Measurements from ENCODE around the gene FOXO6. TPM values are rescaled to one million over a fixed set of nuclear protein-coding genes. Genes with fewer than 3 reads are reported as not detected.

Gene FOXO6
- total and polyA plus RNA-seq, 2 experiments from 2014 or later: 0.68 to 4.2 TPM

DNA sequence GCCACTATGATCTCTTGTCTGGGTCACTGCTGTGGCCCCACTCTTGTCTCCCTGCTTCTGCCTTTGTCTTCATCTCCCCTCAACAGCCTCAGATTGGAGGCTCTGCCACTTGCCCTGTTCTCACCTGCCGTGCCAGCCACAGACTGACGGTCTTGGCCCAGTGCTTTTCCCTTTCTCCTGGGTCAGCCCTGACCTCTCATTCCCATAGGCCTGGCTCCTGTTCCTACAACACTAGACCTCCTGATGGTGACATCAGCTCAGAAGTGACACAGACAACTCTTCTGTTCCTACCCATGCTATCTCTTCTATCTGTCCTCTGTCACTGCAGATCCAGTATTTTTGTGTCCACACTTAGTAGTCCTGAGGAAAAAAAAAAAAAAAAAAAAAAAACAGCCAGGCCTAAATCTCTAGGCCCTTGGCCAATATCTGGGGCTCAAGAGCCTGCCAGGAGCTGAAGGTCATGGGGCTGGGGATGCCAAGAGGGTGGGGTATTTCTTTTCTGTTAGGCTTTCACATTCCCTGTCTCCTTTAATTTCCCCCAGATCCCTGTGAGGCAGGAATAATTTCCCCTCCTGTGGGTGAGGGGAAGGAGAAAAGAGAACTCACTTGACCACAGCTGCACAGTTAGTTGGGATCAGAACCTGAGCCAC lies 42.0 kb upstream of the FOXO6 start:
- H3K4me1 ChIP-seq (ENCODE audit: insufficient read depth): peaks cover 18% of the 10 kb centered on the region
- no peak overlapping the region for H3K27ac Mint-ChIP-seq

More for the DNA sequence above, 42.0 kb upstream of the FOXO6 start:
- Histone ChIP-seq H3F3A (replicated peaks; ENCODE audit: low read depth) (no peaks in the 10 kb centered on the region), H3K79me2 (replicated peaks; ENCODE audit: insufficient read depth) (no peaks in the 10 kb centered on the region), H2AFZ (no peak overlapping the region), H3K4me2 (no peak overlapping the region), H3K27ac (ENCODE audit: low read depth) (no peak overlapping the region), H4K20me1 (replicated peaks; ENCODE audit: insufficient read depth) (no peaks in the 10 kb centered on the region), H3K9me2 (ENCODE audit: insufficient read depth) (0 out of 2 replicates have a peak, but pooled peaks cover 3% of the 10 kb centered on the region), H3K27me3 (ENCODE audit: insufficient read depth) (no peaks in the 10 kb centered on the region), H3K36me3 (ENCODE audit: insufficient read depth) (no peaks in the 10 kb centered on the region), H3K4me3 (no peak overlapping the region)
- Mint-ChIP-seq H3K9me3 (no peaks in the 10 kb centered on the region), H3K36me3 (ENCODE audit: low read depth) (no peaks in the 10 kb centered on the region), H3K4me3 (no peak overlapping the region), H3K27me3 (ENCODE audit: insufficient read depth, low read depth, poor library complexity) (peaks cover 2% of the 10 kb centered on the region), H3K4me1 (peaks cover 29% of the 10 kb centered on the region)
- ATAC-seq (no peak), DNase-seq (ENCODE audit: low spot score) (no peak)
- TF ChIP-seq, protein P1, sequence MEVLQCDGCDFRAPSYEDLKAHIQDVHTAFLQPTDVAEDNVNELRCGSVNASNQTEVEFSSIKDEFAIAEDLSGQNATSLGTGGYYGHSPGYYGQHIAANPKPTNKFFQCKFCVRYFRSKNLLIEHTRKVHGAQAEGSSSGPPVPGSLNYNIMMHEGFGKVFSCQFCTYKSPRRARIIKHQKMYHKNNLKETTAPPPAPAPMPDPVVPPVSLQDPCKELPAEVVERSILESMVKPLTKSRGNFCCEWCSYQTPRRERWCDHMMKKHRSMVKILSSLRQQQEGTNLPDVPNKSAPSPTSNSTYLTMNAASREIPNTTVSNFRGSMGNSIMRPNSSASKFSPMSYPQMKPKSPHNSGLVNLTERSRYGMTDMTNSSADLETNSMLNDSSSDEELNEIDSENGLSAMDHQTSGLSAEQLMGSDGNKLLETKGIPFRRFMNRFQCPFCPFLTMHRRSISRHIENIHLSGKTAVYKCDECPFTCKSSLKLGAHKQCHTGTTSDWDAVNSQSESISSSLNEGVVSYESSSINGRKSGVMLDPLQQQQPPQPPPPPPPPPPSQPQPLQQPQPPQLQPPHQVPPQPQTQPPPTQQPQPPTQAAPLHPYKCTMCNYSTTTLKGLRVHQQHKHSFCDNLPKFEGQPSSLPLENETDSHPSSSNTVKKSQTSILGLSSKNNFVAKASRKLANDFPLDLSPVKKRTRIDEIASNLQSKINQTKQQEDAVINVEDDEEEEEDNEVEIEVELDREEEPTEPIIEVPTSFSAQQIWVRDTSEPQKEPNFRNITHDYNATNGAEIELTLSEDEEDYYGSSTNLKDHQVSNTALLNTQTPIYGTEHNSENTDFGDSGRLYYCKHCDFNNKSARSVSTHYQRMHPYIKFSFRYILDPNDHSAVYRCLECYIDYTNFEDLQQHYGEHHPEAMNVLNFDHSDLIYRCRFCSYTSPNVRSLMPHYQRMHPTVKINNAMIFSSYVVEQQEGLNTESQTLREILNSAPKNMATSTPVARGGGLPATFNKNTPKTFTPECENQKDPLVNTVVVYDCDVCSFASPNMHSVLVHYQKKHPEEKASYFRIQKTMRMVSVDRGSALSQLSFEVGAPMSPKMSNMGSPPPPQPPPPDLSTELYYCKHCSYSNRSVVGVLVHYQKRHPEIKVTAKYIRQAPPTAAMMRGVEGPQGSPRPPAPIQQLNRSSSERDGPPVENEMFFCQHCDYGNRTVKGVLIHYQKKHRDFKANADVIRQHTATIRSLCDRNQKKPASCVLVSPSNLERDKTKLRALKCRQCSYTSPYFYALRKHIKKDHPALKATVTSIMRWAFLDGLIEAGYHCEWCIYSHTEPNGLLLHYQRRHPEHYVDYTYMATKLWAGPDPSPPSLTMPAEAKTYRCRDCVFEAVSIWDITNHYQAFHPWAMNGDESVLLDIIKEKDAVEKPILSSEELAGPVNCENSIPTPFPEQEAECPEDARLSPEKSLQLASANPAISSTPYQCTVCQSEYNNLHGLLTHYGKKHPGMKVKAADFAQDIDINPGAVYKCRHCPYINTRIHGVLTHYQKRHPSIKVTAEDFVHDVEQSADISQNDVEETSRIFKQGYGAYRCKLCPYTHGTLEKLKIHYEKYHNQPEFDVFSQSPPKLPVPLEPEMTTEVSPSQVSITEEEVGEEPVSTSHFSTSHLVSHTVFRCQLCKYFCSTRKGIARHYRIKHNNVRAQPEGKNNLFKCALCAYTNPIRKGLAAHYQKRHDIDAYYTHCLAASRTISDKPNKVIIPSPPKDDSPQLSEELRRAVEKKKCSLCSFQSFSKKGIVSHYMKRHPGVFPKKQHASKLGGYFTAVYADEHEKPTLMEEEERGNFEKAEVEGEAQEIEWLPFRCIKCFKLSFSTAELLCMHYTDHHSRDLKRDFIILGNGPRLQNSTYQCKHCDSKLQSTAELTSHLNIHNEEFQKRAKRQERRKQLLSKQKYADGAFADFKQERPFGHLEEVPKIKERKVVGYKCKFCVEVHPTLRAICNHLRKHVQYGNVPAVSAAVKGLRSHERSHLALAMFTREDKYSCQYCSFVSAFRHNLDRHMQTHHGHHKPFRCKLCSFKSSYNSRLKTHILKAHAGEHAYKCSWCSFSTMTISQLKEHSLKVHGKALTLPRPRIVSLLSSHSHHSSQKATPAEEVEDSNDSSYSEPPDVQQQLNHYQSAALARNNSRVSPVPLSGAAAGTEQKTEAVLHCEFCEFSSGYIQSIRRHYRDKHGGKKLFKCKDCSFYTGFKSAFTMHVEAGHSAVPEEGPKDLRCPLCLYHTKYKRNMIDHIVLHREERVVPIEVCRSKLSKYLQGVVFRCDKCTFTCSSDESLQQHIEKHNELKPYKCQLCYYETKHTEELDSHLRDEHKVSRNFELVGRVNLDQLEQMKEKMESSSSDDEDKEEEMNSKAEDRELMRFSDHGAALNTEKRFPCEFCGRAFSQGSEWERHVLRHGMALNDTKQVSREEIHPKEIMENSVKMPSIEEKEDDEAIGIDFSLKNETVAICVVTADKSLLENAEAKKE (CRISPR knock-in tag; IDR thresholded peaks at IDR 0.05): no peak
- TF ChIP-seq, protein P2, sequence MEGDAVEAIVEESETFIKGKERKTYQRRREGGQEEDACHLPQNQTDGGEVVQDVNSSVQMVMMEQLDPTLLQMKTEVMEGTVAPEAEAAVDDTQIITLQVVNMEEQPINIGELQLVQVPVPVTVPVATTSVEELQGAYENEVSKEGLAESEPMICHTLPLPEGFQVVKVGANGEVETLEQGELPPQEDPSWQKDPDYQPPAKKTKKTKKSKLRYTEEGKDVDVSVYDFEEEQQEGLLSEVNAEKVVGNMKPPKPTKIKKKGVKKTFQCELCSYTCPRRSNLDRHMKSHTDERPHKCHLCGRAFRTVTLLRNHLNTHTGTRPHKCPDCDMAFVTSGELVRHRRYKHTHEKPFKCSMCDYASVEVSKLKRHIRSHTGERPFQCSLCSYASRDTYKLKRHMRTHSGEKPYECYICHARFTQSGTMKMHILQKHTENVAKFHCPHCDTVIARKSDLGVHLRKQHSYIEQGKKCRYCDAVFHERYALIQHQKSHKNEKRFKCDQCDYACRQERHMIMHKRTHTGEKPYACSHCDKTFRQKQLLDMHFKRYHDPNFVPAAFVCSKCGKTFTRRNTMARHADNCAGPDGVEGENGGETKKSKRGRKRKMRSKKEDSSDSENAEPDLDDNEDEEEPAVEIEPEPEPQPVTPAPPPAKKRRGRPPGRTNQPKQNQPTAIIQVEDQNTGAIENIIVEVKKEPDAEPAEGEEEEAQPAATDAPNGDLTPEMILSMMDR (conservative IDR thresholded peaks at IDR 0.05; ENCODE audit: low read depth in 2 of 2): no peak
- TF ChIP-seq, protein P3, sequence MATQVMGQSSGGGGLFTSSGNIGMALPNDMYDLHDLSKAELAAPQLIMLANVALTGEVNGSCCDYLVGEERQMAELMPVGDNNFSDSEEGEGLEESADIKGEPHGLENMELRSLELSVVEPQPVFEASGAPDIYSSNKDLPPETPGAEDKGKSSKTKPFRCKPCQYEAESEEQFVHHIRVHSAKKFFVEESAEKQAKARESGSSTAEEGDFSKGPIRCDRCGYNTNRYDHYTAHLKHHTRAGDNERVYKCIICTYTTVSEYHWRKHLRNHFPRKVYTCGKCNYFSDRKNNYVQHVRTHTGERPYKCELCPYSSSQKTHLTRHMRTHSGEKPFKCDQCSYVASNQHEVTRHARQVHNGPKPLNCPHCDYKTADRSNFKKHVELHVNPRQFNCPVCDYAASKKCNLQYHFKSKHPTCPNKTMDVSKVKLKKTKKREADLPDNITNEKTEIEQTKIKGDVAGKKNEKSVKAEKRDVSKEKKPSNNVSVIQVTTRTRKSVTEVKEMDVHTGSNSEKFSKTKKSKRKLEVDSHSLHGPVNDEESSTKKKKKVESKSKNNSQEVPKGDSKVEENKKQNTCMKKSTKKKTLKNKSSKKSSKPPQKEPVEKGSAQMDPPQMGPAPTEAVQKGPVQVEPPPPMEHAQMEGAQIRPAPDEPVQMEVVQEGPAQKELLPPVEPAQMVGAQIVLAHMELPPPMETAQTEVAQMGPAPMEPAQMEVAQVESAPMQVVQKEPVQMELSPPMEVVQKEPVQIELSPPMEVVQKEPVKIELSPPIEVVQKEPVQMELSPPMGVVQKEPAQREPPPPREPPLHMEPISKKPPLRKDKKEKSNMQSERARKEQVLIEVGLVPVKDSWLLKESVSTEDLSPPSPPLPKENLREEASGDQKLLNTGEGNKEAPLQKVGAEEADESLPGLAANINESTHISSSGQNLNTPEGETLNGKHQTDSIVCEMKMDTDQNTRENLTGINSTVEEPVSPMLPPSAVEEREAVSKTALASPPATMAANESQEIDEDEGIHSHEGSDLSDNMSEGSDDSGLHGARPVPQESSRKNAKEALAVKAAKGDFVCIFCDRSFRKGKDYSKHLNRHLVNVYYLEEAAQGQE (IDR thresholded peaks at IDR 0.05; ENCODE audit: unreplicated experiment): no peak
- no peak for TF ChIP-seq STAT1 (IDR thresholded peaks at IDR 0.05; ENCODE audit: unreplicated experiment)
